ENCODE results near the gene RELN. TPM values are rescaled to one million over a fixed set of nuclear protein-coding genes. Genes with fewer than 3 reads are reported as not detected.

RELN gene
- total RNA-seq, 1 experiment from 2014 or later, result 4.3 TPM

DNA sequence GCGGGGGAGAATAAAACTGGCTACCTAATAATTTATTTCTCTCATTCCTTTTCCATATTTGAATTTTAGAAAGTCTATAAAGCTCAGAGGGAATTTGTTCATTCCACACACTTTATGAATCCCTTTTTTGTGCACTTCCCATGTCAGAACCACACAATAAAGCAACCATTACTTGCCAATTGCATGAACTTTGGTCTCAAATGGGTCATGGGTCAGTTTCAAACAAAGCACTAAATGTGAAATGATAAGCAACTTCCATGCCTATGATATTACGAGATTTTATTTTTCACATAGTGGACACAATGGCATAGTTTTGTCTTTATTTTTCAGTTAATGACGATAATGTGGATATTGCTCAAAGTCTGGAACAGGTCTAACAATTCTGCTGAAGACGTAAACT, 18.6 kb upstream of the RELN start:
- no peaks in the 10 kb centered on the region for H3K36me3 Mint-ChIP-seq (ENCODE audit: insufficient read depth, unreplicated experiment)
- H3K27me3 Mint-ChIP-seq (ENCODE audit: insufficient read depth, unreplicated experiment), result no peaks in the 10 kb centered on the region
- no peak overlapping the region for H3K4me3 Mint-ChIP-seq (ENCODE audit: unreplicated experiment)
- DNase-seq, result no peak
- Histone ChIP-seq H3K27me3 (replicated peaks; ENCODE audit: control insufficient read depth, insufficient read depth, low read length) (no peaks in the 10 kb centered on the region), H3K9me3 (no peaks in the 10 kb centered on the region), H3K4me3 (ENCODE audit: low read depth, low read length) (no peak overlapping the region), H3K36me3 (ENCODE audit: control insufficient read depth, insufficient read depth, low read length) (no peaks in the 10 kb centered on the region), H3K4me1 (no peaks in the 10 kb centered on the region)
- CTCF ChIA-PET, result no interaction called here
- POLR2A ChIA-PET, result no interaction called here
- H3K9me3 Mint-ChIP-seq (ENCODE audit: unreplicated experiment), result no peaks in the 10 kb centered on the region
- TF ChIP-seq, protein P1, sequence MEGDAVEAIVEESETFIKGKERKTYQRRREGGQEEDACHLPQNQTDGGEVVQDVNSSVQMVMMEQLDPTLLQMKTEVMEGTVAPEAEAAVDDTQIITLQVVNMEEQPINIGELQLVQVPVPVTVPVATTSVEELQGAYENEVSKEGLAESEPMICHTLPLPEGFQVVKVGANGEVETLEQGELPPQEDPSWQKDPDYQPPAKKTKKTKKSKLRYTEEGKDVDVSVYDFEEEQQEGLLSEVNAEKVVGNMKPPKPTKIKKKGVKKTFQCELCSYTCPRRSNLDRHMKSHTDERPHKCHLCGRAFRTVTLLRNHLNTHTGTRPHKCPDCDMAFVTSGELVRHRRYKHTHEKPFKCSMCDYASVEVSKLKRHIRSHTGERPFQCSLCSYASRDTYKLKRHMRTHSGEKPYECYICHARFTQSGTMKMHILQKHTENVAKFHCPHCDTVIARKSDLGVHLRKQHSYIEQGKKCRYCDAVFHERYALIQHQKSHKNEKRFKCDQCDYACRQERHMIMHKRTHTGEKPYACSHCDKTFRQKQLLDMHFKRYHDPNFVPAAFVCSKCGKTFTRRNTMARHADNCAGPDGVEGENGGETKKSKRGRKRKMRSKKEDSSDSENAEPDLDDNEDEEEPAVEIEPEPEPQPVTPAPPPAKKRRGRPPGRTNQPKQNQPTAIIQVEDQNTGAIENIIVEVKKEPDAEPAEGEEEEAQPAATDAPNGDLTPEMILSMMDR (IDR thresholded peaks at IDR 0.05; ENCODE audit: insufficient read depth in 1 of 2, low read depth in 1 of 2, low read length in 1 of 2, severe bottlenecking in 1 of 2, unreplicated experiment in 1 of 2), result no peak
- intact Hi-C loops (cut with micrococcal nuclease; ENCODE audit: unreplicated experiment), result no loop called here
- H3K27ac Mint-ChIP-seq (ENCODE audit: unreplicated experiment), result no peak overlapping the region
- BruUV-seq (replicated peaks), result no TSS peak
- no peaks in the 10 kb centered on the region for H3K4me1 Mint-ChIP-seq (ENCODE audit: low read depth, unreplicated experiment)

DNA sequence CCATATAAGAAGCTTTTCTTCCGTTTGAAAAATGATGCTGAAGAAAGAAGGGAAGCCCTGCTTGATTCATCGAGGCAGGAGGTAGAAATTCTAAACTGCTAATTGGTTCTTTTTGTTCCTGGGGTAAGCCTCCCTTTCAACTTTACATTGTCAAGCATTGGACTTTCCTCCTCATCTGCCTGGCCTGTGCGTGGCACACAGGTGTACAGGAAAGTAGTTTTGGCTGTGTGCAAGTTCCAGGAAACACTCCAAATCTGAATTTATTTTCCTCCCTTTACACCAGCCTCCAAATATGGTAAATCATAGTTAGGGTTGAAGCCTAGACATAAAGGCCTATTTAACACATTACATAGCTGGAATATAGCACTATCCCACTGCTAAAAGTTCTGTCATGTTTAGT, 18.2 kb upstream of the RELN start:
- no peaks in the 10 kb centered on the region for H3K9me3 ChIP-seq
- TF ChIP-seq, protein P1 (IDR thresholded peaks at IDR 0.05; ENCODE audit: insufficient read depth in 1 of 2, low read depth in 1 of 2, low read length in 1 of 2, severe bottlenecking in 1 of 2, unreplicated experiment in 1 of 2), result no peak
- no peaks in the 10 kb centered on the region for H3K4me1 ChIP-seq
- intact Hi-C loops (cut with micrococcal nuclease; ENCODE audit: unreplicated experiment), result no loop called here
- H3K4me3 Mint-ChIP-seq (ENCODE audit: unreplicated experiment), result no peak overlapping the region
- no peaks in the 10 kb centered on the region for H3K4me1 Mint-ChIP-seq (ENCODE audit: low read depth, unreplicated experiment)
- no peaks in the 10 kb centered on the region for H3K36me3 ChIP-seq (ENCODE audit: control insufficient read depth, insufficient read depth, low read length)
- DNase-seq, result no peak
- no TSS peak for BruUV-seq (replicated peaks)
- H3K27me3 ChIP-seq (replicated peaks; ENCODE audit: control insufficient read depth, insufficient read depth, low read length), result no peaks in the 10 kb centered on the region
- ChIA-PET CTCF (no interaction called here), POLR2A (no interaction called here)
- H3K27ac Mint-ChIP-seq (ENCODE audit: unreplicated experiment), result no peak overlapping the region
- H3K9me3 Mint-ChIP-seq (ENCODE audit: unreplicated experiment), result no peaks in the 10 kb centered on the region
- H3K27me3 Mint-ChIP-seq (ENCODE audit: insufficient read depth, unreplicated experiment), result no peaks in the 10 kb centered on the region
- H3K4me3 ChIP-seq (ENCODE audit: low read depth, low read length), result no peak overlapping the region
- no peaks in the 10 kb centered on the region for H3K36me3 Mint-ChIP-seq (ENCODE audit: insufficient read depth, unreplicated experiment)

DNA sequence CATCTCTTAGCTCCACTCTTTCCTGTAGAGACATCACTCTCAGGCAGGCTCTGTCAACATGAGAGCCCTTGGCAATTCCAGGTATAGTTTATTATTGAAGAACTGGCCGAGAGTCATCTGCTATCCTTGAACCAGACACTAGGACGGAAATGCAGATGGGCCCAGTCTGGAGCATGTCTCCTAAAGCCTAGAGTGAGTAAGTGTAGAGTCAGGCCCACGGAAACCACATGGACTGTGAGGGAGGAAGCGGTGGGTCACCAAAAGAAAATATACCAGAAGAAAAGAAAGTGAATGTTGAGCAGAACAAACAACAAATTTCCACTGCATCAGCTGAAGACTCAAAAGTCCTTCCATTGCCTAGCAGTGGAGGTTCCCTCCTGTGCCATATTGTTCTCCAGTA, 15.7 kb upstream of the RELN start:
- CTCF ChIA-PET, result no interaction called here
- H3K4me3 ChIP-seq (ENCODE audit: low read depth, low read length), result no peak overlapping the region
- no peak overlapping the region for H3K4me3 Mint-ChIP-seq (ENCODE audit: unreplicated experiment)
- DNase-seq, result no peak
- H3K36me3 ChIP-seq (ENCODE audit: control insufficient read depth, insufficient read depth, low read length), result no peaks in the 10 kb centered on the region
- intact Hi-C loops (cut with micrococcal nuclease; ENCODE audit: unreplicated experiment), result no loop called here
- H3K9me3 Mint-ChIP-seq (ENCODE audit: unreplicated experiment), result no peaks in the 10 kb centered on the region
- no peaks in the 10 kb centered on the region for H3K27me3 ChIP-seq (replicated peaks; ENCODE audit: control insufficient read depth, insufficient read depth, low read length)
- H3K9me3 ChIP-seq, result no peaks in the 10 kb centered on the region
- TF ChIP-seq, protein P1 (IDR thresholded peaks at IDR 0.05; ENCODE audit: insufficient read depth in 1 of 2, low read depth in 1 of 2, low read length in 1 of 2, severe bottlenecking in 1 of 2, unreplicated experiment in 1 of 2), result no peak
- H3K27ac Mint-ChIP-seq (ENCODE audit: unreplicated experiment), result no peak overlapping the region
- H3K4me1 Mint-ChIP-seq (ENCODE audit: low read depth, unreplicated experiment), result no peaks in the 10 kb centered on the region
- POLR2A ChIA-PET, result no interaction called here
- H3K36me3 Mint-ChIP-seq (ENCODE audit: insufficient read depth, unreplicated experiment), result no peaks in the 10 kb centered on the region
- H3K4me1 ChIP-seq, result no peaks in the 10 kb centered on the region
- BruUV-seq (replicated peaks), result no TSS peak
- no peaks in the 10 kb centered on the region for H3K27me3 Mint-ChIP-seq (ENCODE audit: insufficient read depth, unreplicated experiment)
